CD4-positive, alpha-beta T cell treated with Interleukin-17A for 1 hour (primary cell): ENCODE data around the gene POTEH.
"Not testable (repeated sequence)": the region's sequence is repeated elsewhere in the genome, so short reads cannot be mapped to it uniquely, and the experiment has no call there.

Experiments used
- DNase-seq: peaks from one replicate; pipeline ENCODE4 v3.0.0-alpha.2; 2020

POTEH gene

GRCh38 chr22:15689749-15690125, at the start of gene POTEH:
Gene POTEH (plus strand): TSS chr22:15690026. CDS start chr22:15690078, 52 bp downstream.
- DNase-seq, result not testable (repeated sequence)

GRCh38 chr22:15642288-15642861, 47.5 kb upstream of the POTEH start:
- not testable (repeated sequence) for DNase-seq

- DNase-seq, result not testable (repeated sequence)
Observed at GRCh38 chr22:15651954-15652353, 37.9 kb upstream of the POTEH start.

- DNase-seq, result not testable (repeated sequence)
Observed at GRCh38 chr22:15652738-15653137, 37.1 kb upstream of the POTEH start.

- not testable (repeated sequence) for DNase-seq
Observed at GRCh38 chr22:15653241-15653640, 36.6 kb upstream of the POTEH start.

- not testable (repeated sequence) for DNase-seq
Observed at GRCh38 chr22:15661102-15661501, 28.7 kb upstream of the POTEH start.

- DNase-seq, result not testable (repeated sequence)
Observed at GRCh38 chr22:15664682-15665081, 25.1 kb upstream of the POTEH start.

GRCh38 chr22:15665478-15665877, 24.3 kb upstream of the POTEH start:
- DNase-seq, result not testable (repeated sequence)

GRCh38 chr22:15669430-15669829, 20.4 kb upstream of the POTEH start:
- not testable (repeated sequence) for DNase-seq

GRCh38 chr22:15679702-15680101, 10.1 kb upstream of the POTEH start:
- DNase-seq, result not testable (repeated sequence)

- not testable (repeated sequence) for DNase-seq
Observed at GRCh38 chr22:15684115-15684514, 5.7 kb upstream of the POTEH start.

GRCh38 chr22:15684695-15685094, 5.1 kb upstream of the POTEH start:
- DNase-seq, result not testable (repeated sequence)

GRCh38 chr22:15685641-15686040, 4.2 kb upstream of the POTEH start:
- DNase-seq, result not testable (repeated sequence)

GRCh38 chr22:15687086-15687485, 2.7 kb upstream of the POTEH start:
- DNase-seq, result not testable (repeated sequence)

GRCh38 chr22:15687676-15688075, 2.1 kb upstream of the POTEH start:
- DNase-seq, result not testable (repeated sequence)

- DNase-seq, result not testable (repeated sequence)
Observed at GRCh38 chr22:15688090-15688489, 1.7 kb upstream of the POTEH start.

- not testable (repeated sequence) for DNase-seq
Observed at GRCh38 chr22:15689012-15689748, 646 bp upstream of the POTEH start.

GRCh38 chr22:15713600-15713999, 23.8 kb downstream of the POTEH start:
- not testable (repeated sequence) for DNase-seq

- not testable (repeated sequence) for DNase-seq
Observed at GRCh38 chr22:15714125-15714524, 24.3 kb downstream of the POTEH start.

GRCh38 chr22:15721884-15722283, 32.1 kb downstream of the POTEH start:
- DNase-seq, result not testable (repeated sequence)

GRCh38 chr22:15729209-15729917, 39.5 kb downstream of the POTEH start:
- not testable (repeated sequence) for DNase-seq

- DNase-seq, result not testable (repeated sequence)
Observed at GRCh38 chr22:15731023-15731422, 41.2 kb downstream of the POTEH start.

- not testable (repeated sequence) for DNase-seq
Observed at GRCh38 chr22:15734411-15734810, 44.6 kb downstream of the POTEH start.
